Natural killer cell (primary cell): ENCODE results near the gene ITGAX. TPM values are rescaled to one million over a fixed set of nuclear protein-coding genes. Genes with fewer than 3 reads are reported as not detected.
A peak's percentile ranks its signal among the peaks of the same experiment; 100 is the strongest.

ENCODE experiments used
- ATAC-seq, 3 donors: fragments of 150-1000 bp in 2 of 3; fragments of 200-7000 bp in 1 of 3; cut with Tn5 transposase; 1 replicate in 1 of 3; 2 replicates in 2 of 3; pipeline ENCODE4 v1.10.0; 2021; ENCODE audit warnings: mild to moderate bottlenecking in 2 of 3, moderate library complexity in 2 of 3
- DNase-seq, 2 donors: peaks; one replicate each; pipeline versions ENCODE4 v3.0.0 to v3.0.0-alpha.2; 2013 to 2021; ENCODE audit warnings: mixed read lengths in 1 of 2
- H3K27ac ChIP-seq: one replicate; pipeline ENCODE4 v1.5.1; 2013; ENCODE audit warnings: mild to moderate bottlenecking, low read length
- H3K27me3 ChIP-seq: one replicate; pipeline ENCODE4 v1.6.1; 2013; ENCODE audit warnings: low read length; ENCODE audit not compliant: control insufficient read depth, insufficient read depth
- H3K36me3 ChIP-seq: one replicate; pipeline ENCODE4 v1.6.1; 2013; ENCODE audit warnings: low read length; ENCODE audit not compliant: control insufficient read depth, insufficient read depth
- H3K4me1 ChIP-seq: one replicate; pipeline ENCODE4 v1.6.1; 2013; ENCODE audit warnings: low read length; ENCODE audit not compliant: control insufficient read depth, insufficient read depth
- H3K4me3 ChIP-seq: one replicate; pipeline ENCODE4 v1.5.1; 2013; ENCODE audit warnings: low read length
- H3K9me3 ChIP-seq: one replicate; pipeline ENCODE4 v1.6.1; 2013; ENCODE audit warnings: low read length; ENCODE audit not compliant: control insufficient read depth, insufficient read depth
- H3K27ac Mint-ChIP-seq, 2 donors: one replicate each; pipeline ENCODE4 v1.8.0; 2022; ENCODE audit warnings: mild to moderate bottlenecking in 2 of 2, mixed read lengths in 2 of 2, moderate library complexity in 1 of 2
- H3K27me3 Mint-ChIP-seq, 2 donors: one replicate each; pipeline ENCODE4 v1.8.0; 2022; ENCODE audit warnings: low read depth in 2 of 2, mixed read lengths in 2 of 2
- H3K36me3 Mint-ChIP-seq: one replicate; pipeline ENCODE4 v1.8.0; 2022; ENCODE audit warnings: mixed read lengths
- H3K4me1 Mint-ChIP-seq, 2 donors: one replicate each; pipeline ENCODE4 v1.8.0; 2022; ENCODE audit warnings: mixed read lengths in 2 of 2
- H3K4me3 Mint-ChIP-seq: one replicate; pipeline ENCODE4 v1.8.0; 2022; ENCODE audit warnings: mild to moderate bottlenecking, moderate library complexity, mixed read lengths
- H3K9me3 Mint-ChIP-seq, 2 donors: one replicate each; pipeline ENCODE4 v1.8.0; 2022; ENCODE audit warnings: mixed read lengths in 2 of 2
- CTCF ChIP-seq: fragments of 200-600 bp; IDR thresholded peaks from one replicate; pipeline ENCODE4 v1.8.0; 2022; ENCODE audit warnings: antibody characterized with exemption
- WGBS: methylation state at CpG from one replicate; pipeline ENCODE4 v1.1.7; 2013; ENCODE audit warnings: missing lambda C conversion rate; ENCODE audit not compliant: insufficient coverage; 5-methylcytosine and 5-hydroxymethylcytosine counted together
- intact Hi-C: fragments of 100-400 bp; cut with micrococcal nuclease; formaldehyde crosslinking; loops from one replicate; pipeline ENCODE4 v1.14.2; 2022
- total RNA-seq, 4 donors: library from RNA; stranded (reverse); fragments of 120-200 nt in 1 of 4; gene quantifications; one replicate each; pipeline versions ENCODE4 v1.2.3 to v1.2.4, GENCODE V29; 2013 to 2022

ITGAX gene
- total RNA-seq, 3 donors from 2014 or later (not counting 1 experiment from before 2014, with no cell fraction given): 224 to 249 (median 233) TPM

- WGBS: 81% methylated on average over 12 of the region's 12 CpGs
- H3K4me1 Mint-ChIP-seq: peaks cover 20 to 36% of the 10 kb centered on the region in 2 donors
- Histone ChIP-seq H3K27ac (no peak overlapping the region), H3K4me1 (peaks cover 14% of the 10 kb centered on the region), H3K36me3 (peaks cover 50% of the 10 kb centered on the region), H3K4me3 (no peak overlapping the region), H3K27me3 (no peaks in the 10 kb centered on the region), H3K9me3 (no peaks in the 10 kb centered on the region)
- H3K27me3 Mint-ChIP-seq: no peaks in the 10 kb centered on the region
- H3K4me3 Mint-ChIP-seq: no peak overlapping the region
- no peak for TF ChIP-seq CTCF
- intact Hi-C loops: no loop called here
- DNase-seq (peak in 1 of 2 donors; percentile 1), ATAC-seq (no peak)
- H3K9me3 Mint-ChIP-seq: no peaks in the 10 kb centered on the region
- no peak overlapping the region for H3K27ac Mint-ChIP-seq
- peaks cover 18% of the 10 kb centered on the region for H3K36me3 Mint-ChIP-seq
Measured at GRCh38 chr16:31328322-31329052, 26.5 kb upstream of the ITGAX start.

GRCh38 chr16:31329671-31330552 lies 25.1 kb upstream of the ITGAX start:
- intact Hi-C loops: loop anchor here (5.0 to 10.0 kb wide), 2 partner anchors 105 to 128 kb away; partner anchors contain the start of gene PYCARD
- ATAC-seq: no peak
- DNase-seq: peak in 1 of 2 donors; percentile 2

GRCh38 chr16:31330553-31330890 lies 24.5 kb upstream of the ITGAX start:
- Mint-ChIP-seq H3K27me3 (peaks cover 0 to 2% of the 10 kb centered on the region in 2 donors), H3K4me1 (peaks cover 32 to 46% of the 10 kb centered on the region in 2 donors), H3K27ac (peak overlapping the region; percentile 1 to 68), H3K9me3 (no peaks in the 10 kb centered on the region), H3K36me3 (peaks cover 13% of the 10 kb centered on the region), H3K4me3 (peak overlapping the region; percentile 58)
- no peak for ATAC-seq
- Histone ChIP-seq H3K4me3 (no peak overlapping the region), H3K27me3 (no peaks in the 10 kb centered on the region), H3K27ac (no peak overlapping the region), H3K9me3 (no peaks in the 10 kb centered on the region), H3K36me3 (peaks cover 40% of the 10 kb centered on the region), H3K4me1 (peaks cover 21% of the 10 kb centered on the region)
- intact Hi-C loops: loop anchor here (5.0 to 10.0 kb wide), 2 partner anchors 104 to 128 kb away; partner anchors contain the start of gene PYCARD
- 95% methylated on average over 8 of the region's 8 CpGs for WGBS
- DNase-seq: no peak
- no peak for TF ChIP-seq CTCF

More at GRCh38 chr16:31329671-31330552, 25.1 kb upstream of the ITGAX start:
- no peak overlapping the region for H3K27ac ChIP-seq
- Mint-ChIP-seq H3K27ac (peak overlapping the region in 1 of 2 donors; percentile 68), H3K9me3 (no peaks in the 10 kb centered on the region), H3K36me3 (peaks cover 18% of the 10 kb centered on the region), H3K4me3 (no peak overlapping the region), H3K27me3 (peaks cover 0 to 2% of the 10 kb centered on the region in 2 donors), H3K4me1 (peaks cover 32 to 50% of the 10 kb centered on the region in 2 donors)
- no peak overlapping the region for H3K4me3 ChIP-seq
- H3K27me3 ChIP-seq: no peaks in the 10 kb centered on the region
- no peaks in the 10 kb centered on the region for H3K9me3 ChIP-seq
- 95% methylated on average over 37 of the region's 39 CpGs for WGBS
- peaks cover 45% of the 10 kb centered on the region for H3K36me3 ChIP-seq
- peaks cover 21% of the 10 kb centered on the region for H3K4me1 ChIP-seq
- no peak for TF ChIP-seq CTCF
